ENCODE data around the gene KCND3. TPM values are rescaled to one million over a fixed set of nuclear protein-coding genes. Genes with fewer than 3 reads are reported as not detected.
A peak's percentile ranks its signal among the peaks of the same experiment; 100 is the strongest.

KCND3 gene
- total and polyA plus RNA-seq, 2 of the 4 experiments (the other 2 are of a cell fraction): under 0.01 to 0.03 TPM

GRCh38 chr1:111723091-111723806, 266.2 kb downstream of the KCND3 start:
- H3K9me1 ChIP-seq (ENCODE audit: insufficient read depth, low read length): peaks cover 25% of the 10 kb centered on the region
- peak overlapping the region; percentile 24 for H3K4ac ChIP-seq (ENCODE audit: low read depth, low read length)
- peaks cover 12% of the 10 kb centered on the region for H3K4me1 ChIP-seq (ENCODE audit: control insufficient read depth, insufficient read depth, low read length)
- no peak for ATAC-seq (ENCODE audit: low read depth)
- no peak overlapping the region for H2BK5ac ChIP-seq (ENCODE audit: low read depth, low read length, poor library complexity, severe bottlenecking)
- no peaks in the 10 kb centered on the region for H3K27me3 ChIP-seq (ENCODE audit: control insufficient read depth, insufficient read depth, low read length)
- no CpG with 5 or more reads among the region's 7 CpGs for WGBS, 2 experiments (ENCODE audit: extremely low coverage in 2 of 2, insufficient read length in 1 of 2)
- H3K18ac ChIP-seq (ENCODE audit: low read depth, low read length): no peak overlapping the region
- no peak overlapping the region for H4K91ac ChIP-seq (ENCODE audit: insufficient read depth, low read depth, low read length)
- no TSS peak for BruUV-seq (replicated peaks)
- ChIA-PET POLR2A (ENCODE audit: unreplicated experiment) (interaction anchor here (0.5 kb wide), 1 partner anchor 675 kb away, joined by 11 read pairs; no protein-coding TSS in a partner anchor), CTCF (interaction anchor here (1.1 kb wide), 1 partner anchor 215 kb away, joined by 4 read pairs; no protein-coding TSS in a partner anchor)
- no peaks in the 10 kb centered on the region for H4K20me1 ChIP-seq (ENCODE audit: insufficient read depth, low read length)
- H3K9ac ChIP-seq (ENCODE audit: low read depth, low read length): no peak overlapping the region
- no peak overlapping the region for H2AFZ ChIP-seq (replicated peaks; ENCODE audit: low read length, poor library complexity)
- in situ Hi-C loops (cut with MboI; ENCODE audit: low sequenced_read_pairs) (no loop called here), intact Hi-C loops (cut with micrococcal nuclease) (no loop called here), dilution Hi-C loops (cut with HindIII; ENCODE audit: low sequenced_read_pairs, unreplicated experiment) (no loop called here)
- H3K56ac ChIP-seq (ENCODE audit: extremely low read depth, insufficient read depth, low read length): no peak overlapping the region
- H3K27ac ChIP-seq (ENCODE audit: insufficient read depth, low read length): no peak overlapping the region
- peaks cover 0 to 3% of the 10 kb centered on the region in 2 experiments; a peak in 1 of 4 replicates for H3K79me1 ChIP-seq (ENCODE audit: low read depth in 1 of 2, low read length in 2 of 2)
- no peak overlapping the region for H3K14ac ChIP-seq (replicated peaks; ENCODE audit: low read depth, low read length)
- H2AK9ac ChIP-seq (replicated peaks; ENCODE audit: low read depth, low read length, poor library complexity): no peak overlapping the region
- no peak overlapping the region for H3K4me3 ChIP-seq (ENCODE audit: insufficient read depth, low read depth, low read length)
- 0 out of 2 replicates have a peak overlapping the region, but pooled peaks have one; percentile 14 for H2BK120ac ChIP-seq (ENCODE audit: low read depth, low read length)
- H3K4me2 ChIP-seq (ENCODE audit: low read depth, low read length): no peak overlapping the region
- H2AK5ac ChIP-seq (ENCODE audit: low read depth, low read length): peak overlapping the region; percentile 50; the same call in 1 of the 2 replicates
- no peak for DNase-seq
- TF ChIP-seq MAZ (IDR thresholded peaks at IDR 0.05; ENCODE audit: borderline replicate concordance, low read depth, low read length) (no peak), MXI1 (IDR thresholded peaks at IDR 0.05; ENCODE audit: borderline replicate concordance, low read depth, low read length) (no peak), FOS (IDR thresholded peaks at IDR 0.05; ENCODE audit: low read depth, low read length) (no peak), CHD1 (IDR thresholded peaks at IDR 0.05; ENCODE audit: low read depth, low read length) (no peak), ELK1 (IDR thresholded peaks at IDR 0.05; ENCODE audit: borderline replicate concordance, low read depth, low read length) (no peak)
- no peak overlapping the region; a peak in 1 of 4 replicates for H4K8ac ChIP-seq (ENCODE audit: low read depth in 2 of 2, low read length in 2 of 2)
- H3K23ac ChIP-seq (ENCODE audit: low read depth, low read length): no peak overlapping the region
- no peaks in the 10 kb centered on the region for H3K9me3 ChIP-seq (ENCODE audit: control insufficient read depth, insufficient read depth, low read length)
- H2BK20ac ChIP-seq (ENCODE audit: low read depth, low read length): no peak overlapping the region
- no peak overlapping the region; the same call in 2 of the 3 replicates for H2BK15ac ChIP-seq (ENCODE audit: low read depth, low read length)
- H3K36me3 ChIP-seq (ENCODE audit: control insufficient read depth, insufficient read depth, low read length): peaks cover 5% of the 10 kb centered on the region; the same call in 1 of the 2 replicates
- H4K5ac ChIP-seq (ENCODE audit: low read depth, low read length): no peak overlapping the region

All from IMR-90 (cell line).